MCF 10A (cell line): ENCODE results near the gene ARFGAP3. TPM values are rescaled to one million over a fixed set of nuclear protein-coding genes. Genes with fewer than 3 reads are reported as not detected.

Experiments
- BruUV-seq: library from RNA; stranded (reverse); fragments of 400-500 nt; replicated peaks from 2 replicates; lab custom pipeline; 2021; lab: Mats Ljungman, UMichigan
- CTCF ChIA-PET: fragments of 300-600 bp; sonication (Branson Sonifier 250); formaldehyde crosslinking; extraction: SDS; loops from one replicate; lab custom pipeline; 2021; ENCODE audit warnings: antibody characterized with exemption, inconsistent platforms; lab: Yijun Ruan, JAX
- POLR2A ChIA-PET: fragments of 300-600, 350-650 bp; sonication (Branson Sonifier 250); formaldehyde crosslinking; extraction: SDS; loops from one replicate; lab custom pipeline; 2020; ENCODE audit warnings: antibody characterized with exemption, inconsistent platforms; lab: Yijun Ruan, JAX
- DNase-seq: peaks from one replicate; pipeline ENCODE4 v3.0.0-alpha.2; 2018; ENCODE audit not compliant: unreplicated experiment
- H3K27ac Mint-ChIP-seq: one replicate; pipeline ENCODE4 v1.8.0; 2022; ENCODE audit warnings: mild to moderate bottlenecking, low read depth, mixed read lengths; ENCODE audit not compliant: unreplicated experiment
- H3K27me3 Mint-ChIP-seq: one replicate; pipeline ENCODE4 v1.8.0; 2022; ENCODE audit warnings: mixed read lengths; ENCODE audit not compliant: insufficient read depth, unreplicated experiment
- H3K36me3 Mint-ChIP-seq: one replicate; pipeline ENCODE4 v1.8.0; 2022; ENCODE audit warnings: mild to moderate bottlenecking, moderate library complexity, mixed read lengths; ENCODE audit not compliant: insufficient read depth, unreplicated experiment
- H3K4me1 Mint-ChIP-seq: one replicate; pipeline ENCODE4 v1.8.0; 2022; ENCODE audit warnings: mixed read lengths; ENCODE audit not compliant: insufficient read depth, unreplicated experiment
- H3K4me3 Mint-ChIP-seq: one replicate; pipeline ENCODE4 v1.8.0; 2022; ENCODE audit warnings: mild to moderate bottlenecking, moderate library complexity, mixed read lengths; ENCODE audit not compliant: unreplicated experiment
- H3K9me3 Mint-ChIP-seq: one replicate; pipeline ENCODE4 v1.8.0; 2022; ENCODE audit warnings: mixed read lengths; ENCODE audit not compliant: unreplicated experiment
- intact Hi-C: fragments of 100-400 bp; cut with micrococcal nuclease; formaldehyde crosslinking; loops from 2 replicates; pipeline ENCODE4 v1.14.1; 2022
- total RNA-seq: library from RNA; stranded (reverse); gene quantifications from 2 replicates; pipeline ENCODE4 v1.2.3, GENCODE V29; 2022
- TF ChIP-seq, protein P1 (sequence below): fragments of 200-600 bp; IDR thresholded peaks from one replicate; pipeline ENCODE4 v1.8.0; 2022; ENCODE audit warnings: antibody characterized with exemption, mild to moderate bottlenecking; ENCODE audit not compliant: unreplicated experiment

Gene ARFGAP3
- total RNA-seq, 1 experiment from 2014 or later: 67.1 TPM

GRCh38 chr22:42799061-42799460, 58.0 kb downstream of the ARFGAP3 start:
- H3K27me3 Mint-ChIP-seq: no peaks in the 10 kb centered on the region
- no TSS peak for BruUV-seq
- no peak for DNase-seq
- no peak overlapping the region for H3K4me3 Mint-ChIP-seq
- ChIA-PET CTCF (no interaction called here), POLR2A (no interaction called here)
- no peak overlapping the region for H3K27ac Mint-ChIP-seq
- H3K36me3 Mint-ChIP-seq: peaks cover 45% of the 10 kb centered on the region
- intact Hi-C loops: no loop called here
- TF ChIP-seq, protein P1, sequence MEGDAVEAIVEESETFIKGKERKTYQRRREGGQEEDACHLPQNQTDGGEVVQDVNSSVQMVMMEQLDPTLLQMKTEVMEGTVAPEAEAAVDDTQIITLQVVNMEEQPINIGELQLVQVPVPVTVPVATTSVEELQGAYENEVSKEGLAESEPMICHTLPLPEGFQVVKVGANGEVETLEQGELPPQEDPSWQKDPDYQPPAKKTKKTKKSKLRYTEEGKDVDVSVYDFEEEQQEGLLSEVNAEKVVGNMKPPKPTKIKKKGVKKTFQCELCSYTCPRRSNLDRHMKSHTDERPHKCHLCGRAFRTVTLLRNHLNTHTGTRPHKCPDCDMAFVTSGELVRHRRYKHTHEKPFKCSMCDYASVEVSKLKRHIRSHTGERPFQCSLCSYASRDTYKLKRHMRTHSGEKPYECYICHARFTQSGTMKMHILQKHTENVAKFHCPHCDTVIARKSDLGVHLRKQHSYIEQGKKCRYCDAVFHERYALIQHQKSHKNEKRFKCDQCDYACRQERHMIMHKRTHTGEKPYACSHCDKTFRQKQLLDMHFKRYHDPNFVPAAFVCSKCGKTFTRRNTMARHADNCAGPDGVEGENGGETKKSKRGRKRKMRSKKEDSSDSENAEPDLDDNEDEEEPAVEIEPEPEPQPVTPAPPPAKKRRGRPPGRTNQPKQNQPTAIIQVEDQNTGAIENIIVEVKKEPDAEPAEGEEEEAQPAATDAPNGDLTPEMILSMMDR: no peak
- H3K4me1 Mint-ChIP-seq: peaks cover 3% of the 10 kb centered on the region
- H3K9me3 Mint-ChIP-seq: no peaks in the 10 kb centered on the region

DNA sequence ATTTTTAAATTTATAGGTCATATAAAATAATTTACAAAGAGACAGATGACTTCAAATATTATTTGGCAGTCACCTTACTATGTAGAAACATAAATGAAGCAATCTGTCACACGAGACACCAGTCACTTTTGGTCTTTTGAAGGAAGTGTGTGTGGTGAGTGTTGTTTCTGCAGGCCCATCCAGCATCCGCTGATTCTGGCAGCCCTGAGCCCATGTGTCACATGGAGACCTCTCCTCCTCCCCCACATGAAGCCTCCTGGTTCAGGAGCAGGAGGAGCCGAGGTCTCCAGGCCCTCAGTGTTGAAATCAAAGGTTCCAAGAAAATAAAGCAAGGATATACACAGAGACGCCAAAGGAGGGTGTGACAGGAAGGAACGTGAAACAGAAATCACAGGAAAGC, 60.1 kb downstream of the ARFGAP3 start:
- Mint-ChIP-seq H3K27ac (no peak overlapping the region), H3K4me1 (peaks cover 3% of the 10 kb centered on the region), H3K36me3 (peaks cover 36% of the 10 kb centered on the region), H3K4me3 (no peak overlapping the region), H3K9me3 (no peaks in the 10 kb centered on the region), H3K27me3 (no peaks in the 10 kb centered on the region)
- ChIA-PET CTCF (interaction anchor here (0.6 to 1.1 kb wide), 4 partner anchors 19 to 24 kb away, joined by 3 to 5 read pairs (median 3); no protein-coding TSS in a partner anchor), POLR2A (interaction anchor here (1.4 kb wide), 1 partner anchor 9 kb away, joined by 5 read pairs; no protein-coding TSS in a partner anchor)
- peak; percentile 3 for DNase-seq
- intact Hi-C loops: no loop called here
- no TSS peak for BruUV-seq
- TF ChIP-seq, protein P1: no peak

DNA sequence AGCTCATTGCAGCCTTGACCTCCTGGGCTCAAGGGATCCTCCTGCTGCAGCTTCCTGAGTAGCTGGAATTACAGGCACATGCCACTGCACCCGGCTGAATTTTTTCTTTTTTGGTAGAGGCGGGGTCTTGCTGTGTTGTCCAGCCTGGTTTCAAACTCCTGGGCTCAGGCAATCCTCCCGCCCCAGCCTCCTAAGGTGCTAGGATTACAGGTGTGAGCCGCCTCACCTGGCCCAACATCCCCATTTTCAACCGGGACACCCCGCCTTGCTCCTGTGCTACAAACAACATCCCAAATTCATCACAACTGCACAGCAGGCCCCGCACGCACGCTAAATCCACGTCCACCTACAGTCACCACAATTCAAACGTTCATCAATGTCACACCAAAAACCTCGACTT, 61.0 kb downstream of the ARFGAP3 start:
- CTCF ChIA-PET: interaction anchor here (1.1 kb wide), 1 partner anchor 25 kb away, joined by 3 read pairs; no protein-coding TSS in a partner anchor
- Mint-ChIP-seq H3K27ac (no peak overlapping the region), H3K4me3 (no peak overlapping the region), H3K36me3 (peaks cover 30% of the 10 kb centered on the region), H3K9me3 (no peaks in the 10 kb centered on the region), H3K4me1 (peaks cover 3% of the 10 kb centered on the region), H3K27me3 (no peaks in the 10 kb centered on the region)
- TF ChIP-seq, protein P1: no peak
- DNase-seq: no peak
- POLR2A ChIA-PET: interaction anchor here (0.6 to 1.4 kb wide), 2 partner anchors 10 to 315 kb away, joined by 3 to 5 read pairs; no protein-coding TSS in a partner anchor
- no TSS peak for BruUV-seq
- intact Hi-C loops: no loop called here

GRCh38 chr22:42794551-42795510, 62.2 kb downstream of the ARFGAP3 start:
- Mint-ChIP-seq H3K4me1 (peaks cover 3% of the 10 kb centered on the region), H3K27me3 (no peaks in the 10 kb centered on the region), H3K9me3 (no peaks in the 10 kb centered on the region), H3K27ac (no peak overlapping the region), H3K36me3 (peaks cover 30% of the 10 kb centered on the region), H3K4me3 (no peak overlapping the region)
- ChIA-PET POLR2A (interaction anchor here (0.6 kb wide), 1 partner anchor 317 kb away, joined by 3 read pairs; no protein-coding TSS in a partner anchor), CTCF (interaction anchor here (0.5 kb wide), 1 partner anchor 66 kb away, joined by 3 read pairs; no protein-coding TSS in a partner anchor)
- intact Hi-C loops: no loop called here
- DNase-seq: no peak
- TF ChIP-seq, protein P1: no peak
- no TSS peak for BruUV-seq
